ENCODE data around the gene EXOSC9. TPM values are rescaled to one million over a fixed set of nuclear protein-coding genes. Genes with fewer than 3 reads are reported as not detected.

The EXOSC9 gene
- total and polyA plus RNA-seq, 2 of the 8 experiments (the other 6 are each of a cell fraction or from before 2014, with no cell fraction given) = 33.2 to 54.9 TPM

GRCh38 chr4:121783210-121783609 is 17.9 kb upstream of the EXOSC9 start:
- 84 to 100% methylated on average over 1 of the region's 1 CpG for WGBS, 2 experiments (ENCODE audit: extremely low coverage in 1 of 2, insufficient coverage in 1 of 2, insufficient read length in 1 of 2, insufficient replicate concordance in 2 of 2, low coverage in 1 of 2, low lambda C conversion rate in 2 of 2, missing lambda C conversion rate in 1 of 2)
- Histone ChIP-seq H3K4me1 (replicated peaks in 1 of 4; ENCODE audit: control insufficient read depth in 3 of 4, insufficient read depth in 4 of 4, low read length in 3 of 4) (0 out of 7 replicates have a peak, but pooled peaks cover 0 to 2% (median 0%) of the 10 kb centered on the region in 4 experiments), H2BK20ac (ENCODE audit: low read length) (no peak overlapping the region), H4K5ac (ENCODE audit: insufficient read length, low read depth, low read length) (no peak overlapping the region), H3K79me1 (ENCODE audit: low read depth, low read length) (no peaks in the 10 kb centered on the region), H2AK5ac (ENCODE audit: low read depth, low read length) (no peak overlapping the region), H3K4me2 (ENCODE audit: insufficient read depth in 1 of 2, low read depth in 2 of 2, low read length in 2 of 2) (no peak overlapping the region), H3K23ac (ENCODE audit: insufficient read length) (no peak overlapping the region), H2BK12ac (ENCODE audit: low read depth, low read length) (no peak overlapping the region), H3K27ac (ENCODE audit: low read depth, low read length) (no peak overlapping the region), H2AFZ (ENCODE audit: low read length) (no peak overlapping the region), H3K4ac (replicated peaks; ENCODE audit: insufficient read length, low read depth, low read length) (no peak overlapping the region), H3K36me3 (ENCODE audit: control insufficient read depth in 2 of 4, insufficient read depth in 4 of 4, low read length in 3 of 4) (no peaks in the 10 kb centered on the region), H3K18ac (ENCODE audit: extremely low read depth, low read length) (no peak overlapping the region), H4K20me1 (replicated peaks in 1 of 2; ENCODE audit: control insufficient read depth in 1 of 2, insufficient read depth in 2 of 2, low read length in 2 of 2) (no peaks in the 10 kb centered on the region), H2BK120ac (replicated peaks; ENCODE audit: low read depth, low read length) (no peak overlapping the region), H2BK15ac (ENCODE audit: low read length) (no peak overlapping the region), H3K56ac (replicated peaks; ENCODE audit: insufficient read length, low read depth, low read length) (no peak overlapping the region), H3K9me3 (ENCODE audit: insufficient read depth in 2 of 2, low read depth in 1 of 2, low read length in 1 of 2) (no peaks in the 10 kb centered on the region), H3K23me2 (ENCODE audit: low read depth, low read length) (no peaks in the 10 kb centered on the region), H3K4me3 (ENCODE audit: extremely low read depth in 1 of 4, insufficient read depth in 2 of 4, low read depth in 3 of 4, low read length in 4 of 4) (no peak overlapping the region), H3K9ac (replicated peaks in 1 of 4; ENCODE audit: extremely low read depth in 1 of 4, low read depth in 3 of 4, low read length in 3 of 4) (no peak overlapping the region), H3K79me2 (ENCODE audit: control insufficient read depth in 1 of 2, insufficient read depth in 2 of 2, low read length in 2 of 2) (no peaks in the 10 kb centered on the region), H4K8ac (ENCODE audit: extremely low read depth, insufficient read depth, low read length) (no peak overlapping the region), H3K27me3 (replicated peaks in 1 of 4; ENCODE audit: control insufficient read depth in 3 of 4, extremely low read depth in 1 of 4, insufficient read depth in 3 of 4, low read length in 3 of 4) (peaks cover 0 to 2% (median 0%) of the 10 kb centered on the region in 4 experiments; a peak in 1 of 7 replicates), H3K14ac (ENCODE audit: insufficient read length) (no peak overlapping the region), H2BK5ac (ENCODE audit: low read depth, low read length) (no peak overlapping the region), H4K91ac (replicated peaks; ENCODE audit: insufficient read length, low read length) (no peak overlapping the region)
- DNase-seq (ENCODE audit: low read depth in 1 of 2, low spot score in 2 of 2) (no peak), FAIRE-seq (no peak)
- ChIA-PET CTCF (ENCODE audit: partially characterized antibody) (no interaction called here), POLR2A (ENCODE audit: partially characterized antibody) (no interaction called here)
- TF ChIP-seq BCL11A (IDR thresholded peaks at IDR 0.05; ENCODE audit: low read depth in 2 of 2, low read length in 2 of 2) = no peak
- TF ChIP-seq CREB1 (IDR thresholded peaks at IDR 0.05) = no peak
- TF ChIP-seq RBBP5 (IDR thresholded peaks at IDR 0.05; ENCODE audit: borderline replicate concordance, low read depth, low read length) = no peak
- TF ChIP-seq EP300 (IDR thresholded peaks at IDR 0.05; ENCODE audit: borderline replicate concordance in 1 of 2, low read depth in 2 of 2, low read length in 2 of 2) = no peak
- TF ChIP-seq EGR1 (IDR thresholded peaks at IDR 0.05; ENCODE audit: borderline replicate concordance, low read depth, low read length) = no peak
- TF ChIP-seq CHD1 (IDR thresholded peaks at IDR 0.05; ENCODE audit: low read depth, low read length) = no peak
- TF ChIP-seq POLR2AphosphoS5 (IDR thresholded peaks at IDR 0.05; ENCODE audit: low read depth, low read length) = no peak
- no peak for TF ChIP-seq MAFK (IDR thresholded peaks at IDR 0.05; ENCODE audit: low read depth, low read length)
- no peak for TF ChIP-seq RXRA (IDR thresholded peaks at IDR 0.05; ENCODE audit: insufficient read depth, low read depth, low read length)
- TF ChIP-seq HDAC6 (IDR thresholded peaks at IDR 0.05; ENCODE audit: low read depth, low read length) = no peak
- TF ChIP-seq SIRT6 (IDR thresholded peaks at IDR 0.05; ENCODE audit: low read length) = no peak
- no peak for TF ChIP-seq BRCA1 (IDR thresholded peaks at IDR 0.05; ENCODE audit: low read depth, low read length)
- no peak for TF ChIP-seq KDM4A (IDR thresholded peaks at IDR 0.05; ENCODE audit: low read depth, low read length, severe bottlenecking)

Measured in H1 (cell line).